Measurements from ENCODE around the gene CAPN5. TPM values are rescaled to one million over a fixed set of nuclear protein-coding genes. Genes with fewer than 3 reads are reported as not detected.

Gene CAPN5
- total and polyA plus RNA-seq, 2 of the 8 experiments (the other 6 are each of a cell fraction or from before 2014, with no cell fraction given): 21.5 to 22.4 TPM

DNA sequence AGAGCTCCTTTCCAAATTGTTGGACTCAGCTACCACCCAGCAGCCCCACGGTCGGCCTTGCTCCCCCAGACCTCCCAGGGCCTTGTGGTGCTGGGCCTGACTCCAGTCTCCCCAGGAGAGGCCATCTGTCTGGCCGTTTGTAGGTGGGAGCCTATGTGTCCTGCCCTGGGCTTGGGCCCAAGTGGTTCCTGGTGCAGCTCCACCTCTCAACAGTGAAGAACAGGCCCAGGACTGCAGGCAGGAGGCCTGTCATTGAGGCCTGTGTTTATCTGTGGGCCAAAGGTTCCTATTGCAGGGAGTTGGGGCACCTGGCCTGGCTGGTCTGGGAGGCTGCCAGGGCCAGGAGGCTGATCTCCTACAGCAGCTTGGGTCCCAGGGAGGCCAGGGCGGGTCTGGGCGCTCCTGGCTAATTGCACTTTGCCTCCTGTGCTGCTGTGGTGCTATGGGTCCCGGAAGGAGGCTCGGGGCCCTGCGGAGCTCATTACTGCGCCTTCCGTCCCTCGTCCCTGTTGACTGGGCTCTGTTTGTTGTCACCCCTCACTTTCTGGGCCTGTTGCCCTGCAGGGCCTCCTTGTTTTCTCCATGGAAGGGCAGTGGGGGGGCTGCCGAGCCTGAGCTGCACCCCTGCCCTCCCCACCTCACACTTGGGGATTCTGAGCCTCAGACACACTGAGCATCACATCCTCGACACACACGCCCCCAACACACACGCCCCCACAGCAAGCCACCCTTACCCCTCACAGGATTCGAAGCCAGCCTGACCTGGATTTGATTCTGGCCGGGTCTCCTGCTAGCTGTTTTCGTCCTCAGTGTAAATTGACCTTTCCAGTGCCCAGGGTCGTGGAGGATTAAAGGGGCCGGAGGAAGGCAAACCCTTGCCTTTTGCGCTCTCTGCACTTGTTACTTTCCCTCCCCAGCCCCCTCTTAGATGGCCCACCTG lies 29.1 kb downstream of the CAPN5 start:
- Histone ChIP-seq H3K23me2 (ENCODE audit: low read depth, low read length) (no peaks in the 10 kb centered on the region), H2BK120ac (replicated peaks; ENCODE audit: low read depth, low read length) (no peak overlapping the region), H2BK20ac (ENCODE audit: low read length) (no peak overlapping the region), H3K56ac (replicated peaks; ENCODE audit: insufficient read length, low read depth, low read length) (no peak overlapping the region), H4K20me1 (replicated peaks in 1 of 2; ENCODE audit: control insufficient read depth in 1 of 2, insufficient read depth in 2 of 2, low read length in 2 of 2) (peaks cover 0 to 4% of the 10 kb centered on the region in 2 experiments), H3K27ac (ENCODE audit: low read depth, low read length) (no peak overlapping the region), H2BK5ac (ENCODE audit: low read depth, low read length) (no peak overlapping the region), H3K4me3 (ENCODE audit: extremely low read depth in 1 of 4, insufficient read depth in 2 of 4, low read depth in 3 of 4, low read length in 4 of 4) (no peak overlapping the region), H2AK5ac (ENCODE audit: low read depth, low read length) (no peak overlapping the region), H3K4me2 (ENCODE audit: insufficient read depth in 1 of 2, low read depth in 2 of 2, low read length in 2 of 2) (no peak overlapping the region), H2AFZ (ENCODE audit: low read length) (no peak overlapping the region), H3K23ac (ENCODE audit: insufficient read length) (no peak overlapping the region), H4K5ac (ENCODE audit: insufficient read length, low read depth, low read length) (no peak overlapping the region), H2BK12ac (ENCODE audit: low read depth, low read length) (no peak overlapping the region), H3K9ac (replicated peaks in 1 of 4; ENCODE audit: extremely low read depth in 1 of 4, low read depth in 3 of 4, low read length in 3 of 4) (no peak overlapping the region), H4K8ac (ENCODE audit: extremely low read depth, insufficient read depth, low read length) (no peak overlapping the region), H3K79me2 (ENCODE audit: control insufficient read depth in 1 of 2, insufficient read depth in 2 of 2, low read length in 2 of 2) (no peaks in the 10 kb centered on the region), H3K79me1 (ENCODE audit: low read depth, low read length) (no peaks in the 10 kb centered on the region), H3K36me3 (ENCODE audit: control insufficient read depth in 2 of 4, insufficient read depth in 4 of 4, low read length in 3 of 4) (no peaks in the 10 kb centered on the region), H3K18ac (ENCODE audit: extremely low read depth, low read length) (no peak overlapping the region), H4K91ac (replicated peaks; ENCODE audit: insufficient read length, low read length) (no peak overlapping the region), H2BK15ac (ENCODE audit: low read length) (no peak overlapping the region), H3K9me3 (ENCODE audit: insufficient read depth in 2 of 2, low read depth in 1 of 2, low read length in 1 of 2) (no peaks in the 10 kb centered on the region), H3K27me3 (replicated peaks in 1 of 4; ENCODE audit: control insufficient read depth in 3 of 4, extremely low read depth in 1 of 4, insufficient read depth in 3 of 4, low read length in 3 of 4) (no peaks in the 10 kb centered on the region), H3K14ac (ENCODE audit: insufficient read length) (no peak overlapping the region), H3K4me1 (replicated peaks in 1 of 4; ENCODE audit: control insufficient read depth in 3 of 4, insufficient read depth in 4 of 4, low read length in 3 of 4) (peaks cover 0 to 2% (median 1%) of the 10 kb centered on the region in 4 experiments; a peak in 3 of 7 replicates), H3K4ac (replicated peaks; ENCODE audit: insufficient read length, low read depth, low read length) (no peak overlapping the region)
- DNase-seq (ENCODE audit: low read depth in 1 of 2, low spot score in 2 of 2): no peak
- ChIA-PET POLR2A (ENCODE audit: partially characterized antibody) (interaction anchor here (1.1 to 1.5 kb wide), 2 partner anchors 14 to 53 kb away, joined by 3 read pairs; no protein-coding TSS in a partner anchor), CTCF (ENCODE audit: partially characterized antibody) (interaction anchor here (0.7 to 11.6 kb wide), 11 partner anchors 9 to 176 kb away, joined by 3 to 297 read pairs (median 5); partner anchors contain the start of genes MYO7A and OMP)
- 84% methylated on average over 16 of the region's 21 CpGs; no CpG with 5 or more reads in 1 of the 2 experiments for WGBS, 2 experiments (ENCODE audit: extremely low coverage in 1 of 2, insufficient coverage in 1 of 2, insufficient read length in 1 of 2, insufficient replicate concordance in 2 of 2, low coverage in 1 of 2, low lambda C conversion rate in 2 of 2, missing lambda C conversion rate in 1 of 2)
- no peak for FAIRE-seq
- TF ChIP-seq, protein P1, sequence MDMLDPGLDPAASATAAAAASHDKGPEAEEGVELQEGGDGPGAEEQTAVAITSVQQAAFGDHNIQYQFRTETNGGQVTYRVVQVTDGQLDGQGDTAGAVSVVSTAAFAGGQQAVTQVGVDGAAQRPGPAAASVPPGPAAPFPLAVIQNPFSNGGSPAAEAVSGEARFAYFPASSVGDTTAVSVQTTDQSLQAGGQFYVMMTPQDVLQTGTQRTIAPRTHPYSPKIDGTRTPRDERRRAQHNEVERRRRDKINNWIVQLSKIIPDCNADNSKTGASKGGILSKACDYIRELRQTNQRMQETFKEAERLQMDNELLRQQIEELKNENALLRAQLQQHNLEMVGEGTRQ (IDR thresholded peaks at IDR 0.05; ENCODE audit: low read length): no peak
- no peak for TF ChIP-seq SRF (IDR thresholded peaks at IDR 0.05; ENCODE audit: low read depth, low read length)
- TF ChIP-seq POU5F1 (IDR thresholded peaks at IDR 0.05; ENCODE audit: low read depth, low read length): no peak
- no peak for TF ChIP-seq BRCA1 (IDR thresholded peaks at IDR 0.05; ENCODE audit: low read depth, low read length)
- no peak for TF ChIP-seq CBX8 (IDR thresholded peaks at IDR 0.05; ENCODE audit: borderline replicate concordance, low read depth, low read length)
- TF ChIP-seq, protein P2, sequence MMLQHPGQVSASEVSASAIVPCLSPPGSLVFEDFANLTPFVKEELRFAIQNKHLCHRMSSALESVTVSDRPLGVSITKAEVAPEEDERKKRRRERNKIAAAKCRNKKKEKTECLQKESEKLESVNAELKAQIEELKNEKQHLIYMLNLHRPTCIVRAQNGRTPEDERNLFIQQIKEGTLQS (IDR thresholded peaks at IDR 0.05; ENCODE audit: insufficient read depth, low read depth, low read length): no peak
- TF ChIP-seq JUN (IDR thresholded peaks at IDR 0.05; ENCODE audit: low read depth, low read length): no peak
- TF ChIP-seq RXRA (IDR thresholded peaks at IDR 0.05; ENCODE audit: insufficient read depth, low read depth, low read length): no peak
- TF ChIP-seq, protein P3, sequence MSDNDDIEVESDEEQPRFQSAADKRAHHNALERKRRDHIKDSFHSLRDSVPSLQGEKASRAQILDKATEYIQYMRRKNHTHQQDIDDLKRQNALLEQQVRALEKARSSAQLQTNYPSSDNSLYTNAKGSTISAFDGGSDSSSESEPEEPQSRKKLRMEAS (IDR thresholded peaks at IDR 0.05): no peak
- no peak for TF ChIP-seq SP4 (IDR thresholded peaks at IDR 0.05; ENCODE audit: low read length)
